GM23338 (cell line): ENCODE results near the gene AKT2. TPM values are rescaled to one million over a fixed set of nuclear protein-coding genes. Genes with fewer than 3 reads are reported as not detected.

ENCODE experiments used
- ATAC-seq: fragments of 200-7000 bp; cut with Tn5 transposase; 3 replicates; pipeline ENCODE4 v1.9.1; 2020
- DNase-seq: peaks from one replicate; pipeline ENCODE4 v3.0.0-alpha.2; 2015; ENCODE audit warnings: low spot score
- H2AFZ ChIP-seq: fragments of 200-600 bp; sonication (generic); 2 replicates; pipeline ENCODE4 v1.8.0; 2016; ENCODE audit warnings: antibody characterized with exemption, mild to moderate bottlenecking, moderate library complexity
- H3F3A ChIP-seq: fragments of 200-600 bp; sonication (generic); replicated peaks from 2 replicates; pipeline ENCODE4 v1.8.0; 2017; ENCODE audit warnings: antibody characterized with exemption, mixed run types, low read depth
- H3K27ac ChIP-seq: fragments of 200-600 bp; sonication (generic); 2 replicates; pipeline ENCODE4 v1.6.1; 2016; ENCODE audit warnings: low read depth
- H3K27me3 ChIP-seq: fragments of 200-600 bp; sonication (generic); 2 replicates; pipeline ENCODE4 v1.8.0; 2016; ENCODE audit warnings: mild to moderate bottlenecking, mixed run types, moderate library complexity; ENCODE audit not compliant: insufficient read depth
- H3K36me3 ChIP-seq: fragments of 200-600 bp; sonication (generic); 2 replicates; pipeline ENCODE4 v1.8.0; 2016; ENCODE audit warnings: mild to moderate bottlenecking; ENCODE audit not compliant: insufficient read depth
- H3K4me1 ChIP-seq: fragments of 200-600 bp; sonication (generic); 2 replicates; pipeline ENCODE4 v1.8.0; 2016; ENCODE audit warnings: mild to moderate bottlenecking, moderate library complexity; ENCODE audit not compliant: insufficient read depth
- H3K4me2 ChIP-seq: fragments of 200-600 bp; sonication (generic); 2 replicates; pipeline ENCODE4 v1.7.1; 2017; ENCODE audit warnings: mixed run types
- H3K4me3 ChIP-seq: fragments of 200-600 bp; sonication (generic); 2 replicates; pipeline ENCODE4 v1.6.1; 2016; ENCODE audit warnings: mixed run types
- H3K79me2 ChIP-seq: fragments of 200-600 bp; sonication (generic); replicated peaks from 2 replicates; pipeline ENCODE4 v1.8.0; 2017; ENCODE audit warnings: mild to moderate bottlenecking; ENCODE audit not compliant: insufficient read depth
- H3K9me2 ChIP-seq: fragments of 200-600 bp; sonication (generic); 2 replicates; pipeline ENCODE4 v1.8.0; 2017; ENCODE audit not compliant: insufficient read depth
- H4K20me1 ChIP-seq: fragments of 200-600 bp; sonication (generic); replicated peaks from 2 replicates; pipeline ENCODE4 v1.8.0; 2017; ENCODE audit warnings: mild to moderate bottlenecking; ENCODE audit not compliant: insufficient read depth
- H3K27ac Mint-ChIP-seq: 2 replicates; pipeline ENCODE4 v1.8.0; 2020; ENCODE audit warnings: inconsistent platforms, mild to moderate bottlenecking, moderate library complexity, mixed read lengths
- H3K27me3 Mint-ChIP-seq: 3 replicates; pipeline ENCODE4 v1.8.0; 2022; ENCODE audit warnings: low read depth, mild to moderate bottlenecking, moderate library complexity, mixed read lengths, inconsistent platforms; ENCODE audit not compliant: insufficient read depth, poor library complexity
- H3K36me3 Mint-ChIP-seq: 3 replicates; pipeline ENCODE4 v1.8.0; 2021; ENCODE audit warnings: low read depth, mild to moderate bottlenecking, inconsistent platforms, moderate library complexity, mixed read lengths
- H3K4me1 Mint-ChIP-seq: 3 replicates; pipeline ENCODE4 v1.8.0; 2020; ENCODE audit warnings: mild to moderate bottlenecking, inconsistent platforms, mixed read lengths
- H3K4me3 Mint-ChIP-seq: 3 replicates; pipeline ENCODE4 v1.8.0; 2021; ENCODE audit warnings: moderate library complexity, mild to moderate bottlenecking, inconsistent platforms, mixed read lengths
- H3K9me3 Mint-ChIP-seq: 3 replicates; pipeline ENCODE4 v1.8.0; 2020; ENCODE audit warnings: moderate library complexity, mild to moderate bottlenecking, inconsistent platforms, mixed read lengths
- CREB1 ChIP-seq: fragments of 250-450 bp; sonication (Bioruptor Pico); IDR thresholded peaks from 2 replicates; pipeline ENCODE4 v1.5.0; 2020; ENCODE audit warnings: low read depth, mild to moderate bottlenecking, moderate library complexity
- EZH2 ChIP-seq: fragments of 200-600 bp; sonication (generic); IDR thresholded peaks from one replicate; pipeline ENCODE4 v1.8.0; 2017; ENCODE audit warnings: antibody characterized with exemption, mild to moderate bottlenecking, low read depth; ENCODE audit not compliant: unreplicated experiment
- NANOG ChIP-seq: IDR thresholded peaks from 2 replicates; pipeline ENCODE4 v1.6.1; 2016; ENCODE audit warnings: antibody characterized with exemption, borderline replicate concordance
- ZNF114 ChIP-seq: fragments of 250-450 bp; sonication (Bioruptor Pico); IDR thresholded peaks from 2 replicates; pipeline ENCODE4 v1.5.0; 2020; ENCODE audit warnings: mild to moderate bottlenecking, moderate library complexity
- ZNF331 ChIP-seq: fragments of 250-450 bp; sonication (Bioruptor Pico); IDR thresholded peaks from 2 replicates; pipeline ENCODE4 v1.5.0; 2020; ENCODE audit warnings: low read depth, mild to moderate bottlenecking, moderate library complexity
- polyA plus RNA-seq: library from polyadenylated mRNA; unstranded; fragments of >200 nt; fragmentation: Nextera tagmentation; extraction: Ambion mirVana; gene quantifications from 2 replicates; pipeline ENCODE4 v1.2.1, GENCODE V29; 2016
- total RNA-seq: library from RNA; depleted of rRNA; stranded (reverse); fragments of >200 nt; shearing (Covaris generic); gene quantifications from 2 replicates; pipeline ENCODE4 v1.2.3, GENCODE V29; 2014
- TF ChIP-seq, protein P1 (sequence below): IDR thresholded peaks from one replicate; pipeline ENCODE4 v1.6.1; 2018; ENCODE audit warnings: antibody characterized with exemption; ENCODE audit not compliant: unreplicated experiment
- TF ChIP-seq, protein P2 (sequence below), 2 experiments: fragments of 200-600 bp in 1 of 2; sonication (generic) in 1 of 2; conservative IDR thresholded peaks; 2 replicates each; pipeline versions ENCODE4 v1.5.1 to v1.6.1; 2016 to 2017; ENCODE audit warnings: antibody characterized with exemption in 2 of 2, low read depth in 2 of 2, mild to moderate bottlenecking in 2 of 2, moderate library complexity in 1 of 2
- TF ChIP-seq, protein P3 (sequence below): IDR thresholded peaks from 2 replicates; pipeline ENCODE4 v1.6.1; 2016; ENCODE audit warnings: antibody characterized with exemption

The AKT2 gene
- total and polyA plus RNA-seq, 2 experiments from 2014 or later = 17.6 to 123 TPM

DNA sequence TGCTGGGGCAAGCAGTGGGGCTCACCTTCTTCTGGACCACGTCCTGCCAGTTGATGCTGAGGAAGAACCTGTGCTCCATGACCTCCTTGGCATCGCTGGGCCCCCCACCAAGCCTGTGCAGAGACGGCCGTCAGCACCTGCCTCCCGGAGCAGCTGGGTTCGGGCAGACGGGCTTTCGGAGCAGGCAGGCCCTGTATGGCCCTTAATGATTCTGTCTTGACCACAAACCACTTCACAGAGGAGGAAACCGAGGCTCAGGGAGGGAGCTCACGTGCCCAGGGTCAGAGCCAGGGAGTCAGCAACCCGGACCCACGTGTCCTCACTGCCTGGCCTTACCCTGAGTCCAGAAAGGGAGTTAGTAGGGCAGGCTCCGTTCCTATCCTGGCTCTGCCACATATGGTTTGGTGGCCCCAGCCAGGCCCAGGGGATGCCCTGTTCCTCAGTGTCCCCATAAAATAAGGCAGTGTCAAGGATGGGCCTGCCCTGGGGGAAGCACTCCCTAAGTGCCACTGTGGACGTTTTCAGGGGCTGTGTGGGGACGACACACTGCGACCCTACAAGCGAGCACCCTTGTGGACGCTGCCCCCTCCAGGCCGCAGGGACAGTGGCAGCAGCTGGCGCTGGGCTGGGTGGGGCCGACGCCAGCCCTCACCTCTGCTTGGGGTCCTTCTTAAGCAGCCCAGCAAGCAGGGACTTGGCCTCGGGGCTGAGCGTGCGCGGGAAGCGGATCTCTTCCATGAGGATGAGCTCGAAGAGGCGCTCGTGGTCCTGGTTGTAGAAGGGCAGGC is 49.7 kb downstream of the AKT2 start:
- Mint-ChIP-seq H3K9me3 (no peaks in the 10 kb centered on the region), H3K27me3 (peaks cover 13% of the 10 kb centered on the region), H3K27ac (no peak overlapping the region), H3K4me1 (peaks cover 19% of the 10 kb centered on the region), H3K4me3 (no peak overlapping the region), H3K36me3 (peaks cover 22% of the 10 kb centered on the region; the same call in 2 of the 3 replicates)
- Histone ChIP-seq H3K9me2 (no peaks in the 10 kb centered on the region), H3F3A (0 out of 2 replicates have a peak, but pooled peaks cover 3% of the 10 kb centered on the region), H3K4me2 (no peak overlapping the region), H3K27ac (no peak overlapping the region), H3K27me3 (no peaks in the 10 kb centered on the region), H3K4me3 (no peak overlapping the region), H3K79me2 (no peaks in the 10 kb centered on the region), H2AFZ (no peak overlapping the region), H3K36me3 (no peaks in the 10 kb centered on the region; the same call in 1 of the 2 replicates), H4K20me1 (no peaks in the 10 kb centered on the region), H3K4me1 (peaks cover 17% of the 10 kb centered on the region)
- DNase-seq (peak; percentile 66), ATAC-seq (peak; percentile 65)
- TF ChIP-seq, protein P1, sequence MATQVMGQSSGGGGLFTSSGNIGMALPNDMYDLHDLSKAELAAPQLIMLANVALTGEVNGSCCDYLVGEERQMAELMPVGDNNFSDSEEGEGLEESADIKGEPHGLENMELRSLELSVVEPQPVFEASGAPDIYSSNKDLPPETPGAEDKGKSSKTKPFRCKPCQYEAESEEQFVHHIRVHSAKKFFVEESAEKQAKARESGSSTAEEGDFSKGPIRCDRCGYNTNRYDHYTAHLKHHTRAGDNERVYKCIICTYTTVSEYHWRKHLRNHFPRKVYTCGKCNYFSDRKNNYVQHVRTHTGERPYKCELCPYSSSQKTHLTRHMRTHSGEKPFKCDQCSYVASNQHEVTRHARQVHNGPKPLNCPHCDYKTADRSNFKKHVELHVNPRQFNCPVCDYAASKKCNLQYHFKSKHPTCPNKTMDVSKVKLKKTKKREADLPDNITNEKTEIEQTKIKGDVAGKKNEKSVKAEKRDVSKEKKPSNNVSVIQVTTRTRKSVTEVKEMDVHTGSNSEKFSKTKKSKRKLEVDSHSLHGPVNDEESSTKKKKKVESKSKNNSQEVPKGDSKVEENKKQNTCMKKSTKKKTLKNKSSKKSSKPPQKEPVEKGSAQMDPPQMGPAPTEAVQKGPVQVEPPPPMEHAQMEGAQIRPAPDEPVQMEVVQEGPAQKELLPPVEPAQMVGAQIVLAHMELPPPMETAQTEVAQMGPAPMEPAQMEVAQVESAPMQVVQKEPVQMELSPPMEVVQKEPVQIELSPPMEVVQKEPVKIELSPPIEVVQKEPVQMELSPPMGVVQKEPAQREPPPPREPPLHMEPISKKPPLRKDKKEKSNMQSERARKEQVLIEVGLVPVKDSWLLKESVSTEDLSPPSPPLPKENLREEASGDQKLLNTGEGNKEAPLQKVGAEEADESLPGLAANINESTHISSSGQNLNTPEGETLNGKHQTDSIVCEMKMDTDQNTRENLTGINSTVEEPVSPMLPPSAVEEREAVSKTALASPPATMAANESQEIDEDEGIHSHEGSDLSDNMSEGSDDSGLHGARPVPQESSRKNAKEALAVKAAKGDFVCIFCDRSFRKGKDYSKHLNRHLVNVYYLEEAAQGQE = no peak
- TF ChIP-seq, protein P2, sequence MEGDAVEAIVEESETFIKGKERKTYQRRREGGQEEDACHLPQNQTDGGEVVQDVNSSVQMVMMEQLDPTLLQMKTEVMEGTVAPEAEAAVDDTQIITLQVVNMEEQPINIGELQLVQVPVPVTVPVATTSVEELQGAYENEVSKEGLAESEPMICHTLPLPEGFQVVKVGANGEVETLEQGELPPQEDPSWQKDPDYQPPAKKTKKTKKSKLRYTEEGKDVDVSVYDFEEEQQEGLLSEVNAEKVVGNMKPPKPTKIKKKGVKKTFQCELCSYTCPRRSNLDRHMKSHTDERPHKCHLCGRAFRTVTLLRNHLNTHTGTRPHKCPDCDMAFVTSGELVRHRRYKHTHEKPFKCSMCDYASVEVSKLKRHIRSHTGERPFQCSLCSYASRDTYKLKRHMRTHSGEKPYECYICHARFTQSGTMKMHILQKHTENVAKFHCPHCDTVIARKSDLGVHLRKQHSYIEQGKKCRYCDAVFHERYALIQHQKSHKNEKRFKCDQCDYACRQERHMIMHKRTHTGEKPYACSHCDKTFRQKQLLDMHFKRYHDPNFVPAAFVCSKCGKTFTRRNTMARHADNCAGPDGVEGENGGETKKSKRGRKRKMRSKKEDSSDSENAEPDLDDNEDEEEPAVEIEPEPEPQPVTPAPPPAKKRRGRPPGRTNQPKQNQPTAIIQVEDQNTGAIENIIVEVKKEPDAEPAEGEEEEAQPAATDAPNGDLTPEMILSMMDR (conservative IDR thresholded peaks at IDR 0.05; ENCODE audit: low read depth in 2 of 2) = peak; percentile 67 to 79

DNA sequence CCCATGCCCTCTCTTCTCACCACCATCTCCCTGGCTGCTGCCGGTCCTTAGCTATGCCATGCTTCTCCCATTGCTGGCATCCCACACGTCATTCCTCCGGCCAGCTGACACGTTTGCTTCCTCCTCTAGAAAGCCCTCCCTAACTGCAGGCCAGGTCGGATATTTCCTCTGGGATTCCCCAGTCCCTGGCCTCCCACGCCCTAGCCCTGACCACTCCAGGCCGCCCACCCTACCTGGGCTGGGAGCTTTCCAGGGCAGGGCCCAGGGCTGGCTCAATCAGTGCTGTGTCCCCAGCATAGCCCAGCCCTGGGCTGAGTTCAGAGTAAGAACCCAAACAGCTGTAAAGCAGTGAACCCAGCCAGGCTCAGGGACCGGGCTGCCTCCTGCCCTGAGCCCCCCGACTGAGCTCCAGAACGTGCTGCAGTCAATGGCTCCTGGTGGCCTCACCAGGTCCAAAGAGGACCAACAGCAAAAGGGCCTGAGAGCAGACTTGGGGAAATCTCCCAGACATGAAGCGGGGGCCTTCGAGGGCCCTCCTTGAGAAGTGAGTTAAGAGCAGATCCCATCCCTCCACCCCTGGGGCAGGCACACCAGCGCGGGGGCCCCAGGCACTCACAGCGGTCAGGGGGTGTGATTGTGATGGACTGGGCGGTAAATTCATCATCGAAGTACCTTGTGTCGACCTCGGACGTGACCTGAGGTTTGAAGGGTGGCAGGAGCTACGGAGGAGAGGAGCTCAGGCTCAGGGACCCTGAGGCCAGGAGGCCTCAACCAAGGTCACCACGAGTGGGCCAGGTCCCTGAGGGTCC is 50.5 kb downstream of the AKT2 start:
- Histone ChIP-seq H3K27ac (no peak overlapping the region), H3K36me3 (no peaks in the 10 kb centered on the region), H3K4me3 (no peak overlapping the region), H3K4me1 (peaks cover 17% of the 10 kb centered on the region), H3K4me2 (no peak overlapping the region), H3K79me2 (no peaks in the 10 kb centered on the region), H3K9me2 (no peaks in the 10 kb centered on the region), H3K27me3 (no peaks in the 10 kb centered on the region), H2AFZ (no peak overlapping the region), H4K20me1 (no peaks in the 10 kb centered on the region), H3F3A (0 out of 2 replicates have a peak, but pooled peaks cover 3% of the 10 kb centered on the region)
- Mint-ChIP-seq H3K27me3 (peaks cover 17% of the 10 kb centered on the region), H3K27ac (peak overlapping the region; percentile 67), H3K9me3 (no peaks in the 10 kb centered on the region), H3K36me3 (peaks cover 22% of the 10 kb centered on the region; the same call in 2 of the 3 replicates), H3K4me1 (peaks cover 25% of the 10 kb centered on the region), H3K4me3 (no peak overlapping the region)
- ATAC-seq = no peak
- no peak for DNase-seq
- TF ChIP-seq ZNF114 (CRISPR knock-in tag) (no peak), EZH2 (no peak), CREB1 (no peak), ZNF331 (no peak), NANOG (no peak)
- TF ChIP-seq, protein P3, sequence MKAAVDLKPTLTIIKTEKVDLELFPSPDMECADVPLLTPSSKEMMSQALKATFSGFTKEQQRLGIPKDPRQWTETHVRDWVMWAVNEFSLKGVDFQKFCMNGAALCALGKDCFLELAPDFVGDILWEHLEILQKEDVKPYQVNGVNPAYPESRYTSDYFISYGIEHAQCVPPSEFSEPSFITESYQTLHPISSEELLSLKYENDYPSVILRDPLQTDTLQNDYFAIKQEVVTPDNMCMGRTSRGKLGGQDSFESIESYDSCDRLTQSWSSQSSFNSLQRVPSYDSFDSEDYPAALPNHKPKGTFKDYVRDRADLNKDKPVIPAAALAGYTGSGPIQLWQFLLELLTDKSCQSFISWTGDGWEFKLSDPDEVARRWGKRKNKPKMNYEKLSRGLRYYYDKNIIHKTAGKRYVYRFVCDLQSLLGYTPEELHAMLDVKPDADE = no peak
- TF ChIP-seq, protein P1 = no peak
